K562 (cell line): ENCODE data around the gene BMP6. TPM values are rescaled to one million over a fixed set of nuclear protein-coding genes. Genes with fewer than 3 reads are reported as not detected.

Experiments
- CBFA2T2 ChIP-seq: fragments of 450-650 bp; conservative IDR thresholded peaks from 2 replicates; pipeline ENCODE4 v1.6.1; 2017; ENCODE audit warnings: mild to moderate bottlenecking
- CBX5 ChIP-seq: IDR thresholded peaks from 2 replicates; pipeline ENCODE4 v1.6.1; 2014; ENCODE audit warnings: low read depth, borderline replicate concordance
- CTBP1 ChIP-seq: fragments of 450-650 bp; IDR thresholded peaks from 2 replicates; pipeline ENCODE4 v1.6.1; 2016; ENCODE audit warnings: borderline replicate concordance
- DMBX1 ChIP-seq: fragments of 250-450 bp; sonication (Bioruptor Pico); IDR thresholded peaks from 2 replicates; pipeline ENCODE4 v1.8.0; 2022; ENCODE audit warnings: inconsistent platforms, mild to moderate bottlenecking, moderate library complexity, borderline replicate concordance
- DNMT1 ChIP-seq: fragments of 450-650 bp; IDR thresholded peaks from 2 replicates; pipeline ENCODE4 v1.6.1; 2016; ENCODE audit warnings: antibody characterized with exemption, mild to moderate bottlenecking
- FOXM1 ChIP-seq, 2 experiments: fragments of 450-650 bp in 1 of 2; sonication (generic) in 1 of 2; formaldehyde crosslinking in 1 of 2; IDR thresholded peaks; 2 replicates each; pipeline versions ENCODE4 v1.6.1 to v1.9.0; 2017 to 2022; ENCODE audit warnings: low read depth in 2 of 2, mild to moderate bottlenecking in 2 of 2, missing genetic modification reagents in 1 of 2, moderate library complexity in 1 of 2
- GABPB1 ChIP-seq: sonication (generic); formaldehyde crosslinking; IDR thresholded peaks from 2 replicates; pipeline ENCODE4 v1.8.0; 2022; ENCODE audit warnings: mild to moderate bottlenecking, missing genetic modification reagents
- HDGF ChIP-seq: fragments of 450-650 bp; IDR thresholded peaks from 2 replicates; pipeline ENCODE4 v1.6.1; 2016
- HSF4 ChIP-seq: fragments of 250-450 bp; sonication (Bioruptor Pico); IDR thresholded peaks from 2 replicates; pipeline ENCODE4 v2.1.2; 2022; ENCODE audit warnings: mild to moderate bottlenecking, moderate library complexity, borderline replicate concordance
- KAT8 ChIP-seq: fragments of 450-650 bp; IDR thresholded peaks from 2 replicates; pipeline ENCODE4 v1.6.1; 2016; ENCODE audit warnings: low read depth, mild to moderate bottlenecking
- KDM1A ChIP-seq, 2 experiments: fragments of 450-650 bp; IDR thresholded peaks; 2 replicates each; pipeline ENCODE4 v1.6.1; 2016; ENCODE audit warnings: mild to moderate bottlenecking in 2 of 2
- LEF1 ChIP-seq: fragments of 450-650 bp; IDR thresholded peaks from 2 replicates; pipeline ENCODE4 v1.6.1; 2016; ENCODE audit warnings: mild to moderate bottlenecking
- MTF1 ChIP-seq: fragments of 250-450 bp; sonication (Bioruptor Pico); IDR thresholded peaks from 2 replicates; pipeline ENCODE4 v1.9.0; 2021; ENCODE audit warnings: moderate library complexity, mild to moderate bottlenecking, inconsistent platforms, borderline replicate concordance
- POLR2G ChIP-seq: fragments of 200-400 bp; formaldehyde crosslinking; IDR thresholded peaks from 2 replicates; pipeline ENCODE4 v1.6.1; 2017; ENCODE audit warnings: low read depth, mild to moderate bottlenecking, antibody characterized with exemption, low read length, moderate library complexity
- PPARD ChIP-seq: fragments of 250-450 bp; sonication (Bioruptor Pico); IDR thresholded peaks from 2 replicates; pipeline ENCODE4 v1.8.0; 2022; ENCODE audit warnings: inconsistent platforms, mild to moderate bottlenecking, moderate library complexity
- PRPF4 ChIP-seq: fragments of 200-400 bp; formaldehyde crosslinking; IDR thresholded peaks from one replicate; pipeline ENCODE4 v1.6.1; 2017; ENCODE audit warnings: low read length, low read depth, mild to moderate bottlenecking; ENCODE audit not compliant: insufficient read depth, poor library complexity, severe bottlenecking
- RBM22 ChIP-seq: fragments of 200-400 bp; formaldehyde crosslinking; IDR thresholded peaks from 2 replicates; pipeline ENCODE4 v1.6.1; 2018; ENCODE audit warnings: low read length, low read depth; ENCODE audit not compliant: poor library complexity, severe bottlenecking
- STAT5A ChIP-seq: IDR thresholded peaks from 2 replicates; pipeline ENCODE4 v1.6.1; 2012; ENCODE audit warnings: low read length, inconsistent platforms, borderline replicate concordance
- YY1 ChIP-seq, 3 experiments: IDR thresholded peaks; 2 replicates each; pipeline ENCODE4 v1.6.1; 2011; ENCODE audit warnings: low read length in 2 of 3, mild to moderate bottlenecking in 2 of 3, moderate library complexity in 2 of 3, borderline replicate concordance in 1 of 3, control low read depth in 1 of 3, low read depth in 1 of 3; ENCODE audit not compliant: insufficient read depth in 3 of 3, insufficient replicate concordance in 2 of 3, control insufficient read depth in 1 of 3, insufficient read length in 1 of 3; ENCODE audit errors: extremely low read depth in 1 of 3
- ZFPM2 ChIP-seq: fragments of 250-450 bp; sonication (Bioruptor Pico); IDR thresholded peaks from 2 replicates; pipeline ENCODE4 v1.5.1; 2022; ENCODE audit warnings: mild to moderate bottlenecking
- ZNF384 ChIP-seq: IDR thresholded peaks from 2 replicates; pipeline ENCODE4 v1.6.1; 2012; ENCODE audit warnings: low read depth, low read length, improper control_type of control experiment
- ZSCAN29 ChIP-seq: fragments of 450-650 bp; IDR thresholded peaks from 2 replicates; pipeline ENCODE4 v1.6.1; 2017
- polyA plus RNA-seq, 8 experiments: library from polyadenylated mRNA; depleted of rRNA in 4 of 8; stranded (reverse) in 5 of 8; unstranded in 3 of 8; fragments of >200 nt; fragmentation: Nextera tagmentation in 2 of 8; fragmentation: Illumina TruSeq in 1 of 8; extraction: Ambion mirVana in 2 of 8; extraction: Trizol in 1 of 8; gene quantifications; 2 replicates each; pipeline versions ENCODE4 v1.2.1 to v1.2.3, GENCODE V29; 2011 to 2014; ENCODE audit warnings: inconsistent platforms in 1 of 8, missing spikeins in 1 of 8
- total RNA-seq, 7 experiments: library from RNA; depleted of rRNA in 6 of 7; stranded (reverse); fragments of >200 nt in 6 of 7; fragmentation: Illumina TruSeq in 2 of 7; extraction: Trizol in 2 of 7; gene quantifications; 2 replicates each; pipeline versions ENCODE4 v1.2.1 to v1.2.3, GENCODE V29; 2011 to 2021; ENCODE audit warnings: low replicate concordance in 1 of 7
- TF ChIP-seq, protein P1 (sequence below): fragments of 450-650 bp; IDR thresholded peaks from 2 replicates; pipeline ENCODE4 v1.6.1; 2017; ENCODE audit warnings: mild to moderate bottlenecking, moderate library complexity
- TF ChIP-seq, protein P2 (sequence below): fragments of 450-650 bp; IDR thresholded peaks from 2 replicates; pipeline ENCODE4 v1.6.1; 2018; ENCODE audit not compliant: partially characterized antibody

The BMP6 gene
- total and polyA plus RNA-seq, 9 of the 15 experiments (the other 6 are each of a cell fraction or from before 2014, with no cell fraction given): 0.01 to 0.13 (median 0.06) TPM; not detected in 3

DNA sequence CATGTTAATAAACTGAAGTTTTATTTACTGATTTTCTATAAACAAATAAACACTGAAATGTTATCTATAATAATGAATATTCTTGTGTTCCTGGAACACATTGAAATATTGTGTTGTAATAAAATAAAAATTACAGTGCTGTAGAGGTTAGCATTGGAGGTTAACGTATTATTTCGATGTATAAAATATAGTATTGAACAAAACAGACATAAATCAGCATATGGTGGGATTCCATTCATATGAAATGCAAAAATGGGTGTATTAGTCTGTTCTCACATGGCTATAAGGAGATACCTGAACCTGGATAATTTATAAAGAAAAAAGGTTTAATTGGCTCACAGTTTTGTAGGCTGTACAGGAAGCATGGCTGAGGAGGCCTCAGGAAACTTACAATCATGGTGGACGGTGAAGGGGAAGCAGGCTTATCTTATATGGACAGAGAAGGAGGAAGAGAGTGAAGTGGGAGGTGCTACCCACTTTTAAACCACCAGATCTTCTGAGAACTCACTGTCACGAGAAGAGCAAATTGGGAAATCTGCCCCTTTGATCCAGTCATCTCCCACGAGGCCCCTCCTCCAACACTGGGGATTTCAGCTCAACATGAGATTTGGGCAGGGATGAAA is 24.6 kb upstream of the BMP6 start (continued):
- TF ChIP-seq CBX5 (0 out of 2 replicates have a peak, but pooled peaks have one; percentile 56), YY1 (IDR thresholded peaks at IDR 0.05; ENCODE audit: borderline replicate concordance in 1 of 3, control insufficient read depth in 1 of 3, extremely low read depth in 1 of 3, insufficient read depth in 3 of 3, insufficient read length in 1 of 3, insufficient replicate concordance in 2 of 3, low read depth in 1 of 3, low read length in 2 of 3) (no peak), ZFPM2 (CRISPR knock-in tag) (no peak), KDM1A (IDR thresholded peaks at IDR 0.05) (peak; percentile 57 to 58), FOXM1 (IDR thresholded peaks at IDR 0.05; ENCODE audit: low read depth) (peak; percentile 74), FOXM1 (CRISPR knock-in tag; IDR thresholded peaks at IDR 0.05; ENCODE audit: low read depth) (no peak), MTF1 (CRISPR knock-in tag) (no peak), ZSCAN29 (no peak), GABPB1 (0 out of 2 replicates have a peak, but pooled peaks have one; percentile 40), DMBX1 (CRISPR knock-in tag) (peak; percentile 64; the same call in 1 of the 2 replicates), CTBP1 (no peak; the same call in 1 of the 2 replicates), KAT8 (no peak), PRPF4 (no peak), STAT5A (0 out of 2 replicates have a peak, but pooled peaks have one; percentile 51), ZNF384 (no peak; the same call in 1 of the 2 replicates), POLR2G (no peak), LEF1 (peak; percentile 78), HDGF (no peak), PPARD (CRISPR knock-in tag) (no peak), DNMT1 (no peak), CBFA2T2 (peak; percentile 55), RBM22 (no peak), HSF4 (CRISPR knock-in tag) (no peak)
- TF ChIP-seq, protein P1, sequence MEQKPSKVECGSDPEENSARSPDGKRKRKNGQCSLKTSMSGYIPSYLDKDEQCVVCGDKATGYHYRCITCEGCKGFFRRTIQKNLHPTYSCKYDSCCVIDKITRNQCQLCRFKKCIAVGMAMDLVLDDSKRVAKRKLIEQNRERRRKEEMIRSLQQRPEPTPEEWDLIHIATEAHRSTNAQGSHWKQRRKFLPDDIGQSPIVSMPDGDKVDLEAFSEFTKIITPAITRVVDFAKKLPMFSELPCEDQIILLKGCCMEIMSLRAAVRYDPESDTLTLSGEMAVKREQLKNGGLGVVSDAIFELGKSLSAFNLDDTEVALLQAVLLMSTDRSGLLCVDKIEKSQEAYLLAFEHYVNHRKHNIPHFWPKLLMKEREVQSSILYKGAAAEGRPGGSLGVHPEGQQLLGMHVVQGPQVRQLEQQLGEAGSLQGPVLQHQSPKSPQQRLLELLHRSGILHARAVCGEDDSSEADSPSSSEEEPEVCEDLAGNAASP: no peak
- TF ChIP-seq, protein P2, sequence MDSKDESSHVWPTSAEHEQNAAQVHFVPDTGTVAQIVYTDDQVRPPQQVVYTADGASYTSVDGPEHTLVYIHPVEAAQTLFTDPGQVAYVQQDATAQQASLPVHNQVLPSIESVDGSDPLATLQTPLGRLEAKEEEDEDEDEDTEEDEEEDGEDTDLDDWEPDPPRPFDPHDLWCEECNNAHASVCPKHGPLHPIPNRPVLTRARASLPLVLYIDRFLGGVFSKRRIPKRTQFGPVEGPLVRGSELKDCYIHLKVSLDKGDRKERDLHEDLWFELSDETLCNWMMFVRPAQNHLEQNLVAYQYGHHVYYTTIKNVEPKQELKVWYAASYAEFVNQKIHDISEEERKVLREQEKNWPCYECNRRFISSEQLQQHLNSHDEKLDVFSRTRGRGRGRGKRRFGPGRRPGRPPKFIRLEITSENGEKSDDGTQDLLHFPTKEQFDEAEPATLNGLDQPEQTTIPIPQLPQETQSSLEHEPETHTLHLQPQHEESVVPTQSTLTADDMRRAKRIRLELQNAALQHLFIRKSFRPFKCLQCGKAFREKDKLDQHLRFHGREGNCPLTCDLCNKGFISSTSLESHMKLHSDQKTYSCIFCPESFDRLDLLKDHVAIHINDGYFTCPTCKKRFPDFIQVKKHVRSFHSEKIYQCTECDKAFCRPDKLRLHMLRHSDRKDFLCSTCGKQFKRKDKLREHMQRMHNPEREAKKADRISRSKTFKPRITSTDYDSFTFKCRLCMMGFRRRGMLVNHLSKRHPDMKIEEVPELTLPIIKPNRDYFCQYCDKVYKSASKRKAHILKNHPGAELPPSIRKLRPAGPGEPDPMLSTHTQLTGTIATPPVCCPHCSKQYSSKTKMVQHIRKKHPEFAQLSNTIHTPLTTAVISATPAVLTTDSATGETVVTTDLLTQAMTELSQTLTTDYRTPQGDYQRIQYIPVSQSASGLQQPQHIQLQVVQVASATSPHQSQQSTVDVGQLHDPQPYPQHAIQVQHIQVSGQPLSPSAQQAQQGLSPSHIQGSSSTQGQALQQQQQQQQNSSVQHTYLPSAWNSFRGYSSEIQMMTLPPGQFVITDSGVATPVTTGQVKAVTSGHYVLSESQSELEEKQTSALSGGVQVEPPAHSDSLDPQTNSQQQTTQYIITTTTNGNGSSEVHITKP: peak; percentile 35
